GM18951 (cell line): ENCODE measurements around the gene CDCA5.
A peak's percentile ranks its signal among the peaks of the same experiment; 100 is the strongest.

Source experiments
- POLR2A ChIP-seq: IDR thresholded peaks from 4 replicates; pipeline ENCODE4 v1.6.1; 2011; ENCODE audit warnings: mild to moderate bottlenecking; ENCODE audit not compliant: insufficient read length, insufficient read depth; ENCODE audit errors: extremely low read depth
- in situ Hi-C: fragments of 300-500 bp; cut with MboI; formaldehyde crosslinking; loops from one replicate; pipeline ENCODE4 v1.12.0; 2022; ENCODE audit warnings: low sequenced_read_pairs, mixed read lengths, inconsistent platforms; ENCODE audit not compliant: unreplicated experiment

Gene CDCA5

GRCh38 chr11:65083834-65084597 lies at the start of gene CDCA5, which contains the start of gene ZFPL1:
CDCA5 (minus strand) TSS chr11:65084040; CDS start chr11:65083978, 62 bp downstream.
ZFPL1 (plus strand) TSS chr11:65084222; CDS start chr11:65084699, 477 bp downstream.
- peak; percentile 84 for TF ChIP-seq POLR2A
- in situ Hi-C loops = no loop called here

GRCh38 chr11:65132988-65133700 lies 49.3 kb upstream of the CDCA5 start:
- in situ Hi-C loops = no loop called here
- peak; percentile 68 for TF ChIP-seq POLR2A

- in situ Hi-C loops = no loop called here
- TF ChIP-seq POLR2A = peak; percentile 74
These were observed 48.6 kb upstream of the CDCA5 start for GRCh38 chr11:65132238-65132987.

- in situ Hi-C loops = no loop called here
- TF ChIP-seq POLR2A = no peak
These were observed 48.0 kb upstream of the CDCA5 start for GRCh38 chr11:65131895-65132237.

- TF ChIP-seq POLR2A = no peak
- in situ Hi-C loops = no loop called here
These were observed 47.6 kb upstream of the CDCA5 start for GRCh38 chr11:65131417-65131776.

- no peak for TF ChIP-seq POLR2A
- in situ Hi-C loops = no loop called here
These were observed 47.0 kb upstream of the CDCA5 start for GRCh38 chr11:65130631-65131416.

GRCh38 chr11:65129649-65130441 lies 46.0 kb upstream of the CDCA5 start:
- in situ Hi-C loops = no loop called here
- no peak for TF ChIP-seq POLR2A

GRCh38 chr11:65128182-65129145 lies 44.6 kb upstream of the CDCA5 start:
- in situ Hi-C loops = no loop called here
- TF ChIP-seq POLR2A = peak; percentile 30

- no peak for TF ChIP-seq POLR2A
- in situ Hi-C loops = no loop called here
These were observed 43.8 kb upstream of the CDCA5 start for GRCh38 chr11:65127473-65128181.

- peak; percentile 46 for TF ChIP-seq POLR2A
- in situ Hi-C loops = no loop called here
These were observed 42.9 kb upstream of the CDCA5 start for GRCh38 chr11:65126624-65127274.
